Measurements from ENCODE around the gene FARS2. TPM values are rescaled to one million over a fixed set of nuclear protein-coding genes. Genes with fewer than 3 reads are reported as not detected.
A peak's percentile ranks its signal among the peaks of the same experiment; 100 is the strongest.

The FARS2 gene
- polyA plus RNA-seq, 3 donors = 12.2 to 21.6 (median 17.7) TPM

- H3K9me3 ChIP-seq (replicated peaks in 1 of 2; ENCODE audit: control insufficient read depth in 1 of 2, insufficient read depth in 1 of 2, low read length in 2 of 2) = no peaks in the 10 kb centered on the region
- H3K4me3 ChIP-seq (replicated peaks in 1 of 3; ENCODE audit: low read depth in 2 of 3, low read length in 3 of 3) = no peak overlapping the region
- H3K27ac Mint-ChIP-seq = peak overlapping the region in 1 of 7 donors; percentile 48
- no peaks in the 10 kb centered on the region for H3K9me3 Mint-ChIP-seq
- H4K20me1 ChIP-seq (ENCODE audit: insufficient read depth, low read length) = no peaks in the 10 kb centered on the region
- H3K4me3 Mint-ChIP-seq = no peak overlapping the region
- H3K27ac ChIP-seq (ENCODE audit: low read depth in 1 of 2, low read length in 2 of 2) = no peak overlapping the region
- no peaks in the 10 kb centered on the region for H3K36me3 ChIP-seq (replicated peaks in 1 of 2; ENCODE audit: control insufficient read depth in 1 of 2, insufficient read depth in 2 of 2, low read length in 2 of 2)
- no peaks in the 10 kb centered on the region for H3K27me3 ChIP-seq (ENCODE audit: control insufficient read depth in 2 of 2, insufficient read depth in 2 of 2, low read length in 2 of 2)
- no peaks in the 10 kb centered on the region for H3K36me3 Mint-ChIP-seq
- intact Hi-C loops (cut with micrococcal nuclease) = loop anchor here in 1 of 2 donors (10.0 kb wide), 1 partner anchor 1069 kb away; no protein-coding TSS in a partner anchor
- no peak overlapping the region for H3K9ac ChIP-seq (ENCODE audit: insufficient read depth, low read length, poor library complexity, severe bottlenecking)
- H3K79me2 ChIP-seq (ENCODE audit: insufficient read depth, low read length) = no peaks in the 10 kb centered on the region
- H3K27me3 Mint-ChIP-seq (ENCODE audit: low read depth in 3 of 3) = peaks cover 0 to 2% (median 0%) of the 10 kb centered on the region in 3 donors
- H3K4me2 ChIP-seq (replicated peaks; ENCODE audit: extremely low read depth, low read length, poor library complexity, severe bottlenecking) = no peak overlapping the region
- no peaks in the 10 kb centered on the region for H3K4me1 Mint-ChIP-seq
- no peak overlapping the region for H2AFZ ChIP-seq (ENCODE audit: insufficient read depth, low read depth, low read length, poor library complexity, severe bottlenecking)
- no peaks in the 10 kb centered on the region for H3K4me1 ChIP-seq (ENCODE audit: control insufficient read depth in 1 of 2, insufficient read depth in 2 of 2, low read length in 2 of 2)
- no peak for DNase-seq
- 95% methylated on average over 3 of the region's 3 CpGs for WGBS (ENCODE audit: insufficient coverage)
- TF ChIP-seq CTCF (IDR thresholded peaks at IDR 0.05) = no peak
Measured at GRCh38 chr6:5475779-5476178, 214.5 kb downstream of the FARS2 start.

GRCh38 chr6:5478380-5478779, 217.1 kb downstream of the FARS2 start:
- H3K4me2 ChIP-seq (replicated peaks; ENCODE audit: extremely low read depth, low read length, poor library complexity, severe bottlenecking) = no peak overlapping the region
- H3K27ac ChIP-seq (ENCODE audit: low read depth in 1 of 2, low read length in 2 of 2) = no peak overlapping the region
- TF ChIP-seq CTCF (IDR thresholded peaks at IDR 0.05) = no peak
- no peaks in the 10 kb centered on the region for H3K79me2 ChIP-seq (ENCODE audit: insufficient read depth, low read length)
- no peak overlapping the region for H3K27ac Mint-ChIP-seq
- no peaks in the 10 kb centered on the region for H4K20me1 ChIP-seq (ENCODE audit: insufficient read depth, low read length)
- H3K4me1 ChIP-seq (ENCODE audit: control insufficient read depth in 1 of 2, insufficient read depth in 2 of 2, low read length in 2 of 2) = no peaks in the 10 kb centered on the region
- H3K4me3 ChIP-seq (replicated peaks in 1 of 3; ENCODE audit: low read depth in 2 of 3, low read length in 3 of 3) = no peak overlapping the region
- no peak overlapping the region for H3K9ac ChIP-seq (ENCODE audit: insufficient read depth, low read length, poor library complexity, severe bottlenecking)
- no peaks in the 10 kb centered on the region for H3K27me3 ChIP-seq (ENCODE audit: control insufficient read depth in 2 of 2, insufficient read depth in 2 of 2, low read length in 2 of 2)
- H3K9me3 ChIP-seq (replicated peaks in 1 of 2; ENCODE audit: control insufficient read depth in 1 of 2, insufficient read depth in 1 of 2, low read length in 2 of 2) = no peaks in the 10 kb centered on the region
- H3K9me3 Mint-ChIP-seq = no peaks in the 10 kb centered on the region
- peaks cover 0 to 3% (median 1%) of the 10 kb centered on the region in 3 donors for H3K27me3 Mint-ChIP-seq (ENCODE audit: low read depth in 3 of 3)
- WGBS (ENCODE audit: insufficient coverage) = 96% methylated on average over 4 of the region's 6 CpGs
- H3K4me1 Mint-ChIP-seq = peaks cover 3% of the 10 kb centered on the region
- no peaks in the 10 kb centered on the region for H3K36me3 ChIP-seq (replicated peaks in 1 of 2; ENCODE audit: control insufficient read depth in 1 of 2, insufficient read depth in 2 of 2, low read length in 2 of 2)
- no peak overlapping the region for H3K4me3 Mint-ChIP-seq
- H2AFZ ChIP-seq (ENCODE audit: insufficient read depth, low read depth, low read length, poor library complexity, severe bottlenecking) = no peak overlapping the region
- no peak for DNase-seq
- H3K36me3 Mint-ChIP-seq = no peaks in the 10 kb centered on the region
- intact Hi-C loops (cut with micrococcal nuclease) = loop anchor here in 1 of 2 donors (10.0 kb wide), 1 partner anchor 1066 kb away; no protein-coding TSS in a partner anchor

Measured in CD14-positive monocyte (primary cell).